ENCODE data around the gene FCRL3. TPM values are rescaled to one million over a fixed set of nuclear protein-coding genes. Genes with fewer than 3 reads are reported as not detected.

Gene FCRL3
- total RNA-seq, 6 experiments from 2014 or later = not detected

GRCh38 chr1:157682710-157683437 is 17.7 kb downstream of the FCRL3 start:
- Mint-ChIP-seq H3K9me3 (peaks cover 9% of the 10 kb centered on the region; the same call in 1 of the 2 replicates), H3K36me3 (ENCODE audit: low read depth) (no peaks in the 10 kb centered on the region), H3K27ac (no peak overlapping the region), H3K27me3 (ENCODE audit: insufficient read depth) (no peaks in the 10 kb centered on the region), H3K4me1 (ENCODE audit: low read depth) (no peaks in the 10 kb centered on the region), H3K4me3 (no peak overlapping the region)
- DNase-seq = no peak
- no peak for TF ChIP-seq CTCF (IDR thresholded peaks at IDR 0.05)

GRCh38 chr1:157678721-157679120 is 21.8 kb downstream of the FCRL3 start:
- Mint-ChIP-seq H3K27me3 (ENCODE audit: insufficient read depth) (no peaks in the 10 kb centered on the region), H3K27ac (no peak overlapping the region), H3K9me3 (peaks cover 32% of the 10 kb centered on the region), H3K4me1 (ENCODE audit: low read depth) (no peaks in the 10 kb centered on the region), H3K4me3 (no peak overlapping the region), H3K36me3 (ENCODE audit: low read depth) (no peaks in the 10 kb centered on the region)
- no peak for DNase-seq
- TF ChIP-seq CTCF (IDR thresholded peaks at IDR 0.05) = no peak

- peaks cover 37% of the 10 kb centered on the region for H3K9me3 Mint-ChIP-seq
- DNase-seq = no peak
- H3K4me1 Mint-ChIP-seq (ENCODE audit: low read depth) = no peaks in the 10 kb centered on the region
- no peaks in the 10 kb centered on the region for H3K27me3 Mint-ChIP-seq (ENCODE audit: insufficient read depth)
- H3K4me3 Mint-ChIP-seq = no peak overlapping the region
- TF ChIP-seq CTCF (IDR thresholded peaks at IDR 0.05) = no peak
- no peak overlapping the region for H3K27ac Mint-ChIP-seq
- H3K36me3 Mint-ChIP-seq (ENCODE audit: low read depth) = no peaks in the 10 kb centered on the region
These were observed 27.6 kb downstream of the FCRL3 start for GRCh38 chr1:157673008-157673407.

GRCh38 chr1:157671895-157672294 is 28.7 kb downstream of the FCRL3 start:
- no peaks in the 10 kb centered on the region for H3K27me3 Mint-ChIP-seq (ENCODE audit: insufficient read depth)
- no peaks in the 10 kb centered on the region for H3K36me3 Mint-ChIP-seq (ENCODE audit: low read depth)
- H3K4me1 Mint-ChIP-seq (ENCODE audit: low read depth) = no peaks in the 10 kb centered on the region
- H3K4me3 Mint-ChIP-seq = no peak overlapping the region
- no peak for DNase-seq
- H3K27ac Mint-ChIP-seq = no peak overlapping the region
- no peak for TF ChIP-seq CTCF (IDR thresholded peaks at IDR 0.05)
- peaks cover 37% of the 10 kb centered on the region for H3K9me3 Mint-ChIP-seq

- Mint-ChIP-seq H3K9me3 (peaks cover 11% of the 10 kb centered on the region; the same call in 1 of the 2 replicates), H3K27ac (no peak overlapping the region), H3K4me3 (no peak overlapping the region), H3K36me3 (ENCODE audit: low read depth) (no peaks in the 10 kb centered on the region; the same call in 1 of the 2 replicates), H3K27me3 (ENCODE audit: insufficient read depth) (no peaks in the 10 kb centered on the region; the same call in 1 of the 2 replicates), H3K4me1 (ENCODE audit: low read depth) (no peaks in the 10 kb centered on the region)
- no peak for TF ChIP-seq CTCF (IDR thresholded peaks at IDR 0.05)
- DNase-seq = no peak
These were observed 40.9 kb downstream of the FCRL3 start for GRCh38 chr1:157659576-157660247.

Data from HFFc6 (cell line).